Activated T-cell treated with anti-CD3 and anti-CD28 coated beads, Interleukin-2, amount 50 U/mL, for 72 hours (primary cell): ENCODE data around the gene GSTM1. TPM values are rescaled to one million over a fixed set of nuclear protein-coding genes. Genes with fewer than 3 reads are reported as not detected.
"Not testable (repeated sequence)": the region's sequence is repeated elsewhere in the genome, so short reads cannot be mapped to it uniquely, and the experiment has no call there.

Experiments used
- ATAC-seq, 2 donors: fragments of 150-1000 bp; cut with Tn5 transposase; replicated peaks in 1 of 2; 2 replicates each; pipeline ENCODE4 v1.10.0; 2021; ENCODE audit warnings: moderate library complexity in 2 of 2, mild to moderate bottlenecking in 1 of 2
- DNase-seq, 2 donors: peaks; one replicate each; pipeline ENCODE4 v3.0.0; 2021 to 2022; ENCODE audit warnings: mixed read lengths in 1 of 2
- H3K27ac Mint-ChIP-seq: one replicate; pipeline ENCODE4 v1.8.0; 2022; ENCODE audit warnings: mild to moderate bottlenecking, moderate library complexity, mixed read lengths
- H3K27me3 Mint-ChIP-seq: one replicate; pipeline ENCODE4 v1.8.0; 2022; ENCODE audit warnings: low read depth, mixed read lengths
- H3K36me3 Mint-ChIP-seq, 2 donors: one replicate each; pipeline ENCODE4 v1.8.0; 2022; ENCODE audit warnings: mixed read lengths in 2 of 2, mild to moderate bottlenecking in 1 of 2; ENCODE audit not compliant: insufficient read depth in 2 of 2
- H3K4me1 Mint-ChIP-seq: one replicate; pipeline ENCODE4 v1.8.0; 2022; ENCODE audit warnings: low read depth, mixed read lengths
- H3K4me3 Mint-ChIP-seq, 2 donors: one replicate each; pipeline ENCODE4 v1.8.0; 2022; ENCODE audit warnings: mild to moderate bottlenecking in 2 of 2, mixed read lengths in 2 of 2, moderate library complexity in 2 of 2
- H3K9me3 Mint-ChIP-seq, 2 donors: one replicate each; pipeline ENCODE4 v1.8.0; 2022; ENCODE audit warnings: mixed read lengths in 2 of 2
- total RNA-seq, 2 donors: library from RNA; stranded (reverse); gene quantifications; one replicate each; pipeline ENCODE4 v1.2.3, GENCODE V29; 2022

GSTM1 gene
- total RNA-seq, 2 donors from 2014 or later = 37.2 to 60.6 TPM

GRCh38 chr1:109653306-109653705 lies 34.3 kb upstream of the GSTM1 start:
- peak overlapping the region; percentile 56 for H3K27ac Mint-ChIP-seq
- no peak overlapping the region for H3K4me3 Mint-ChIP-seq
- peaks cover 17% of the 10 kb centered on the region for H3K4me1 Mint-ChIP-seq
- peaks cover 16% of the 10 kb centered on the region for H3K27me3 Mint-ChIP-seq
- ATAC-seq (no peak), DNase-seq (no peak)
- no peaks in the 10 kb centered on the region for H3K9me3 Mint-ChIP-seq
- H3K36me3 Mint-ChIP-seq = no peaks in the 10 kb centered on the region

GRCh38 chr1:109654519-109654918 lies 33.1 kb upstream of the GSTM1 start:
- ATAC-seq (no peak), DNase-seq (no peak)
- H3K27ac Mint-ChIP-seq = no peak overlapping the region
- H3K4me3 Mint-ChIP-seq = peak overlapping the region in 1 of 2 donors; percentile 21
- H3K27me3 Mint-ChIP-seq = peaks cover 16% of the 10 kb centered on the region
- no peaks in the 10 kb centered on the region for H3K9me3 Mint-ChIP-seq
- H3K4me1 Mint-ChIP-seq = peaks cover 17% of the 10 kb centered on the region
- no peaks in the 10 kb centered on the region for H3K36me3 Mint-ChIP-seq

- peak within 1 kb of the TSS; percentile 81 for H3K27ac Mint-ChIP-seq
- ATAC-seq = peak; percentile 95 to 97
- no peaks in the 10 kb centered on the region for H3K9me3 Mint-ChIP-seq
- peaks cover 17% of the 10 kb centered on the region for H3K4me1 Mint-ChIP-seq
- DNase-seq = peak; percentile 80
- peaks cover 16% of the 10 kb centered on the region for H3K27me3 Mint-ChIP-seq
- no peaks in the 10 kb centered on the region for H3K36me3 Mint-ChIP-seq
- H3K4me3 Mint-ChIP-seq = peak within 1 kb of the TSS; percentile 92 to 96
These were observed 31.8 kb upstream of the GSTM1 start, which contains the start of gene GSTM4 for GRCh38 chr1:109655615-109656519. GSTM4 (plus strand) TSS chr1:109656099; CDS start chr1:109656390, 291 bp downstream.

- Mint-ChIP-seq H3K36me3 (no peaks in the 10 kb centered on the region), H3K27me3 (peaks cover 16% of the 10 kb centered on the region), H3K27ac (no peak overlapping the region), H3K4me3 (peak overlapping the region in 1 of 2 donors; percentile 31), H3K9me3 (no peaks in the 10 kb centered on the region), H3K4me1 (peaks cover 17% of the 10 kb centered on the region)
- DNase-seq (no peak), ATAC-seq (no peak)
These were observed 30.2 kb upstream of the GSTM1 start for GRCh38 chr1:109657395-109657794.

GRCh38 chr1:109657970-109658369 lies 29.6 kb upstream of the GSTM1 start:
- peaks cover 16% of the 10 kb centered on the region for H3K27me3 Mint-ChIP-seq
- ATAC-seq (no peak), DNase-seq (no peak)
- H3K9me3 Mint-ChIP-seq = no peaks in the 10 kb centered on the region
- no peaks in the 10 kb centered on the region for H3K36me3 Mint-ChIP-seq
- H3K27ac Mint-ChIP-seq = no peak overlapping the region
- H3K4me1 Mint-ChIP-seq = peaks cover 17% of the 10 kb centered on the region
- H3K4me3 Mint-ChIP-seq = no peak overlapping the region

GRCh38 chr1:109658533-109659042 lies 29.0 kb upstream of the GSTM1 start:
- no peaks in the 10 kb centered on the region for H3K9me3 Mint-ChIP-seq
- H3K36me3 Mint-ChIP-seq = no peaks in the 10 kb centered on the region
- ATAC-seq (no peak), DNase-seq (no peak)
- H3K4me1 Mint-ChIP-seq = peaks cover 17% of the 10 kb centered on the region
- no peak overlapping the region for H3K4me3 Mint-ChIP-seq
- no peak overlapping the region for H3K27ac Mint-ChIP-seq
- peaks cover 10% of the 10 kb centered on the region for H3K27me3 Mint-ChIP-seq

- DNase-seq = no peak
- H3K9me3 Mint-ChIP-seq = no peaks in the 10 kb centered on the region
- H3K27ac Mint-ChIP-seq = no peak overlapping the region
- H3K4me3 Mint-ChIP-seq = no peak overlapping the region
- peaks cover 17% of the 10 kb centered on the region for H3K4me1 Mint-ChIP-seq
- H3K27me3 Mint-ChIP-seq = peaks cover 8% of the 10 kb centered on the region
- ATAC-seq = no peak
- no peaks in the 10 kb centered on the region for H3K36me3 Mint-ChIP-seq
These were observed 28.5 kb upstream of the GSTM1 start for GRCh38 chr1:109659145-109659544.

GRCh38 chr1:109659997-109660690 lies 27.5 kb upstream of the GSTM1 start:
- no peak for ATAC-seq
- H3K4me1 Mint-ChIP-seq = peaks cover 11% of the 10 kb centered on the region
- no peak for DNase-seq
- no peaks in the 10 kb centered on the region for H3K36me3 Mint-ChIP-seq
- H3K27ac Mint-ChIP-seq = no peak overlapping the region
- H3K4me3 Mint-ChIP-seq = no peak overlapping the region
- no peaks in the 10 kb centered on the region for H3K9me3 Mint-ChIP-seq
- H3K27me3 Mint-ChIP-seq = no peaks in the 10 kb centered on the region

GRCh38 chr1:109660691-109661026 lies 27.0 kb upstream of the GSTM1 start:
- not testable (repeated sequence) for H3K4me3 Mint-ChIP-seq

GRCh38 chr1:109661391-109661790 lies 26.2 kb upstream of the GSTM1 start:
- Mint-ChIP-seq H3K27me3 (no peaks in the 10 kb centered on the region), H3K9me3 (no peaks in the 10 kb centered on the region), H3K4me1 (peaks cover 4% of the 10 kb centered on the region), H3K4me3 (no peak overlapping the region), H3K27ac (no peak overlapping the region), H3K36me3 (no peaks in the 10 kb centered on the region)
- no peak for ATAC-seq
- no peak for DNase-seq

More at GRCh38 chr1:109660691-109661026, 27.0 kb upstream of the GSTM1 start:
- not testable (repeated sequence) for DNase-seq, H3K36me3 Mint-ChIP-seq, H3K4me1 Mint-ChIP-seq, ATAC-seq, H3K27ac Mint-ChIP-seq, H3K9me3 Mint-ChIP-seq, H3K27me3 Mint-ChIP-seq

- H3K4me3 Mint-ChIP-seq = no peak overlapping the region
- H3K9me3 Mint-ChIP-seq = no peaks in the 10 kb centered on the region
- no peaks in the 10 kb centered on the region for H3K27me3 Mint-ChIP-seq
- no peaks in the 10 kb centered on the region for H3K36me3 Mint-ChIP-seq
- peaks cover 19% of the 10 kb centered on the region for H3K4me1 Mint-ChIP-seq
- no peak for ATAC-seq
- no peak for DNase-seq
- H3K27ac Mint-ChIP-seq = no peak overlapping the region
These were observed 22.9 kb upstream of the GSTM1 start for GRCh38 chr1:109664671-109665070.

- Mint-ChIP-seq H3K36me3 (peaks cover 0 to 3% of the 10 kb centered on the region in 2 donors), H3K27ac (no peak within 1 kb of the TSS)
These were observed 20.0 kb upstream of the GSTM1 start, which contains the start of gene GSTM2 for GRCh38 chr1:109667452-109668122. GSTM2 (plus strand) TSS chr1:109668057; CDS start chr1:109668116, 59 bp downstream.

More at GRCh38 chr1:109667452-109668122, 20.0 kb upstream of the GSTM1 start, which contains the start of gene GSTM2:
- H3K4me1 Mint-ChIP-seq = peaks cover 20% of the 10 kb centered on the region
- H3K27me3 Mint-ChIP-seq = no peaks in the 10 kb centered on the region
- no peaks in the 10 kb centered on the region for H3K9me3 Mint-ChIP-seq
- peak within 1 kb of the TSS; percentile 78 to 86 for H3K4me3 Mint-ChIP-seq
- DNase-seq (peak; percentile 83 to 90), ATAC-seq (peak; percentile 99)
